ENCODE results near the gene DLGAP3. TPM values are rescaled to one million over a fixed set of nuclear protein-coding genes. Genes with fewer than 3 reads are reported as not detected.
A peak's percentile ranks its signal among the peaks of the same experiment; 100 is the strongest.

DLGAP3 gene
- total RNA-seq, 1 experiment from 2014 or later, result 0.27 TPM

GRCh38 chr1:34859446-34860200, 69.8 kb downstream of the DLGAP3 start, which contains the start of gene SMIM12:
SMIM12 (minus strand) TSS chr1:34859749; CDS start chr1:34855977, 3,772 bp downstream.
- BruUV-seq (replicated peaks), result no TSS peak
- TF ChIP-seq, protein P1, sequence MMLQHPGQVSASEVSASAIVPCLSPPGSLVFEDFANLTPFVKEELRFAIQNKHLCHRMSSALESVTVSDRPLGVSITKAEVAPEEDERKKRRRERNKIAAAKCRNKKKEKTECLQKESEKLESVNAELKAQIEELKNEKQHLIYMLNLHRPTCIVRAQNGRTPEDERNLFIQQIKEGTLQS (IDR thresholded peaks at IDR 0.05), result no peak
- TF ChIP-seq RAD21 (IDR thresholded peaks at IDR 0.05; ENCODE audit: low read depth) (no peak), CEBPB (IDR thresholded peaks at IDR 0.05; ENCODE audit: low read depth) (no peak), JUND (IDR thresholded peaks at IDR 0.05) (no peak), TCF7L2 (IDR thresholded peaks at IDR 0.05; ENCODE audit: borderline replicate concordance, extremely low read depth, insufficient read depth, insufficient read length) (peak; percentile 45), SRF (IDR thresholded peaks at IDR 0.05; ENCODE audit: low read depth) (no peak; the same call in 1 of the 2 replicates), FOSL1 (IDR thresholded peaks at IDR 0.05; ENCODE audit: low read depth) (no peak), EGR1 (IDR thresholded peaks at IDR 0.05; ENCODE audit: low read depth) (no peak), CBX3 (IDR thresholded peaks at IDR 0.05; ENCODE audit: low read depth) (peak; percentile 95), ZNF274 (IDR thresholded peaks at IDR 0.05; ENCODE audit: low read depth, low read length) (no peak), EZH2 (IDR thresholded peaks at IDR 0.05) (no peak), POLR2AphosphoS5 (IDR thresholded peaks at IDR 0.05; ENCODE audit: low read depth, low read length) (peak; percentile 94), ELF1 (IDR thresholded peaks at IDR 0.05; ENCODE audit: borderline replicate concordance, low read depth) (no peak; the same call in 1 of the 2 replicates), EZH2phosphoT487 (IDR thresholded peaks at IDR 0.05; ENCODE audit: borderline replicate concordance) (no peak), ZFX (IDR thresholded peaks at IDR 0.05) (peak; percentile 63), ZBTB33 (IDR thresholded peaks at IDR 0.05; ENCODE audit: extremely low read depth, insufficient replicate concordance, low read length) (no peak), POLR2A (IDR thresholded peaks at IDR 0.05; ENCODE audit: borderline replicate concordance, extremely low read depth, insufficient read depth, insufficient read length) (peak; percentile 70)
- TF ChIP-seq, protein P2, sequence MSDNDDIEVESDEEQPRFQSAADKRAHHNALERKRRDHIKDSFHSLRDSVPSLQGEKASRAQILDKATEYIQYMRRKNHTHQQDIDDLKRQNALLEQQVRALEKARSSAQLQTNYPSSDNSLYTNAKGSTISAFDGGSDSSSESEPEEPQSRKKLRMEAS (IDR thresholded peaks at IDR 0.05), result peak; percentile 100
- TF ChIP-seq, protein P3, sequence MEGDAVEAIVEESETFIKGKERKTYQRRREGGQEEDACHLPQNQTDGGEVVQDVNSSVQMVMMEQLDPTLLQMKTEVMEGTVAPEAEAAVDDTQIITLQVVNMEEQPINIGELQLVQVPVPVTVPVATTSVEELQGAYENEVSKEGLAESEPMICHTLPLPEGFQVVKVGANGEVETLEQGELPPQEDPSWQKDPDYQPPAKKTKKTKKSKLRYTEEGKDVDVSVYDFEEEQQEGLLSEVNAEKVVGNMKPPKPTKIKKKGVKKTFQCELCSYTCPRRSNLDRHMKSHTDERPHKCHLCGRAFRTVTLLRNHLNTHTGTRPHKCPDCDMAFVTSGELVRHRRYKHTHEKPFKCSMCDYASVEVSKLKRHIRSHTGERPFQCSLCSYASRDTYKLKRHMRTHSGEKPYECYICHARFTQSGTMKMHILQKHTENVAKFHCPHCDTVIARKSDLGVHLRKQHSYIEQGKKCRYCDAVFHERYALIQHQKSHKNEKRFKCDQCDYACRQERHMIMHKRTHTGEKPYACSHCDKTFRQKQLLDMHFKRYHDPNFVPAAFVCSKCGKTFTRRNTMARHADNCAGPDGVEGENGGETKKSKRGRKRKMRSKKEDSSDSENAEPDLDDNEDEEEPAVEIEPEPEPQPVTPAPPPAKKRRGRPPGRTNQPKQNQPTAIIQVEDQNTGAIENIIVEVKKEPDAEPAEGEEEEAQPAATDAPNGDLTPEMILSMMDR (IDR thresholded peaks at IDR 0.05 in 2 of 3, conservative IDR thresholded peaks at IDR 0.05 in 1 of 3; ENCODE audit: borderline replicate concordance in 1 of 3, insufficient read depth in 1 of 3, low read depth in 2 of 3, low read length in 2 of 3), result peak; percentile 80 to 83 (median 82)

More at GRCh38 chr1:34859446-34860200, 69.8 kb downstream of the DLGAP3 start, which contains the start of gene SMIM12:
- Histone ChIP-seq H3K36me3 (ENCODE audit: control insufficient read depth in 1 of 2, insufficient read depth in 2 of 2, low read length in 2 of 2) (peaks cover 7 to 12% of the 10 kb centered on the region in 2 experiments; a peak in 3 of 4 replicates), H3K4me1 (ENCODE audit: control insufficient read depth in 1 of 2, insufficient read depth in 2 of 2, low read length in 2 of 2) (peaks cover 8 to 20% of the 10 kb centered on the region in 2 experiments), H3K79me2 (ENCODE audit: insufficient read depth, low read length) (peaks cover 47% of the 10 kb centered on the region), H2AFZ (ENCODE audit: low read depth, low read length, poor library complexity, severe bottlenecking) (peak within 1 kb of the TSS; percentile 76), H3K4me3 (replicated peaks in 1 of 2; ENCODE audit: low read depth in 1 of 2, low read length in 2 of 2) (peak within 1 kb of the TSS; percentile 87 to 99), H3K9ac (ENCODE audit: low read length) (peak within 1 kb of the TSS; percentile 94), H3K9me3 (ENCODE audit: control insufficient read depth in 1 of 2, insufficient read depth in 1 of 2, low read depth in 1 of 2, low read length in 2 of 2) (no peaks in the 10 kb centered on the region), H4K20me1 (ENCODE audit: insufficient read depth) (no peaks in the 10 kb centered on the region), H3K27ac (ENCODE audit: low read depth, low read length) (peak within 1 kb of the TSS; percentile 62), H3K27me3 (ENCODE audit: insufficient read depth, low read length) (no peaks in the 10 kb centered on the region), H3K4me2 (ENCODE audit: low read length) (peak within 1 kb of the TSS; percentile 93), H3K9me2 (ENCODE audit: insufficient read depth) (no peaks in the 10 kb centered on the region)
- ChIA-PET RAD21 (ENCODE audit: low non-redundant PET in 1 of 2, low total read pairs in 2 of 2, uncharacterized antibody in 2 of 2, unreplicated experiment in 2 of 2) (no interaction called here), POLR2A (interaction anchor here (0.7 to 0.9 kb wide), 3 partner anchors 10 to 80 kb away, joined by 3 to 5 read pairs (median 3); no protein-coding TSS in a partner anchor), CTCF (interaction anchor here (0.7 to 1.3 kb wide), 11 partner anchors 9 to 910 kb away, joined by 3 to 5 read pairs (median 3); partner anchors contain the start of gene CLSPN)
- intact Hi-C loops (cut with micrococcal nuclease), result loop anchor here (10.0 kb wide), 2 partner anchors 435 to 915 kb away; no protein-coding TSS in a partner anchor
- DNase-seq (ENCODE audit: low read depth, low spot score) (peak; percentile 90), ATAC-seq (peak; percentile 99)

Measured in HCT116 (cell line).